Measurements from ENCODE around the gene MLKL. TPM values are rescaled to one million over a fixed set of nuclear protein-coding genes. Genes with fewer than 3 reads are reported as not detected.
"Not testable (repeated sequence)": the region's sequence is repeated elsewhere in the genome, so short reads cannot be mapped to it uniquely, and the experiment has no call there.

Gene MLKL
- total and polyA plus RNA-seq, 2 donors from 2014 or later = 7.3 to 19.4 TPM

DNA sequence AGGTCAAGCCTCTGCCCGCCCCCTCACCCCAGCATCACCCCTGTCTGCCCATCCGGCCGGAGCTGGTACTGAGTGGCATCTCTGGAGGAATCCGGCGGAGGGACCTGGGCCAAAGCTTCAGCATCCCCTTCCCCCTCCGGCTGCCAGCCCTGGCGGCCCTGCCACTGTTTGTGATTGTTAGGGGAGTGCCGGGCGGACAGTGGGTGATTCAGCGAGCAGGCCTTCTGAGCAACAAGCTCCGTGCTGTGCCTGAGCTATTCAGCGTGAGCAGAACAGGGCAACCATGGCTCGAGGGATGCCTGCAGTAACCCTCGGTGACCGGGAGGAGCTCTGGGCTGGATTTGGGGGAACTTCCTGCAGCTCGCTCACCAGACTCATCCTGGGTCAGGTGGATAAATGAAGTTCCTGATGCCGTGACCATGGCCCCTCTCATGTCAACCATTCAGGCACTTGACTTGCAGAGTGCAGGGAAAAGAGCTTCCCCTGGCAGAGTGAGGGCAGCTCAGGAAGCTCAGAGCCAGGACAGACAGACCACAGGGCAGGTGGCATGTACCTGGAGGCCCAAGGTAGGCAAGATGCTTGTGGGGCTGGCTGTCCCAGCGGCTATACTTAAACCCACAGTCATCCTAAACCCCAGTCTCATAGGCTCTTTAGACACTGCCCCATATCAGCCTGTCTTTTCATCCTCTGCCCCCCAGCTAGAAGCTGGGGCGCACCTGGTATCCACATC is 24.3 kb upstream of the MLKL start:
- H3K4me3 ChIP-seq (ENCODE audit: low read length in 3 of 3) = no peak overlapping the region
- no peaks in the 10 kb centered on the region for H3K4me1 ChIP-seq (ENCODE audit: control insufficient read depth in 2 of 3, insufficient read depth in 2 of 3, low read depth in 1 of 3, low read length in 3 of 3)
- TF ChIP-seq CTCF (IDR thresholded peaks at IDR 0.05; ENCODE audit: borderline replicate concordance, extremely low read depth, insufficient read depth) = no peak
- H3K9ac ChIP-seq (ENCODE audit: low read length in 3 of 3) = no peak overlapping the region
- peaks cover 0 to 9% (median 3%) of the 10 kb centered on the region in 3 donors for H3K9me3 ChIP-seq (ENCODE audit: control insufficient read depth in 2 of 3, insufficient read depth in 1 of 3, low read length in 3 of 3)
- H3K36me3 ChIP-seq (ENCODE audit: control insufficient read depth in 2 of 3, insufficient read depth in 3 of 3, low read length in 3 of 3) = no peaks in the 10 kb centered on the region
- DNase-seq = peak in 3 of 5 donors; percentile 40 to 53 (median 51)
- FAIRE-seq = no peak
- no peak overlapping the region for H3K27ac ChIP-seq (ENCODE audit: low read depth in 2 of 2, low read length in 2 of 2)
- H3K27me3 ChIP-seq (ENCODE audit: control insufficient read depth, insufficient read depth, low read length) = no peaks in the 10 kb centered on the region
- intact Hi-C loops (cut with DNase I) = no loop called here

DNA sequence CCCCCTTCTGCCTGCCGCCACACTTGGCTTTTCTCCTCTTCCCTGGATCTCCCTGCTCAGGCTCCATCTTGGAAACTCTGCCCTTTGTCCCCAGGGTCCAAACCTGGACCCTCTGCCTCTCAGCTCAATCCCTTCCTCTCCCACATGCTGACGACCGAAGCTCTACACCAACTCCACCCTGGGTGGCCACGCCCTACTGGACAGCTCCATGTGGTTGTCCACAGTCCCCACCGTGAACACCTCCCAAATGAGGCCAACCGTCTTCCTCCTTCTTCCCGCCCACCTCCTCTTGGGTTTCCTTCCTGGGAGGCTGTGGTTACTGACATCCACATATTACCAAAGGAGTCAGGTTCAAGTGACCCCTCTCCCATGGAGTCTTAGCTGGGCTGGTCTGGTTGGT is 22.6 kb upstream of the MLKL start:
- Histone ChIP-seq H3K36me3 (ENCODE audit: control insufficient read depth in 2 of 3, insufficient read depth in 3 of 3, low read length in 3 of 3) (no peaks in the 10 kb centered on the region), H3K9ac (ENCODE audit: low read length in 3 of 3) (no peak overlapping the region), H3K4me3 (ENCODE audit: low read length in 3 of 3) (no peak overlapping the region), H3K27me3 (ENCODE audit: control insufficient read depth, insufficient read depth, low read length) (no peaks in the 10 kb centered on the region), H3K27ac (ENCODE audit: low read depth in 2 of 2, low read length in 2 of 2) (no peak overlapping the region), H3K4me1 (ENCODE audit: control insufficient read depth in 2 of 3, insufficient read depth in 2 of 3, low read depth in 1 of 3, low read length in 3 of 3) (no peaks in the 10 kb centered on the region), H3K9me3 (ENCODE audit: control insufficient read depth in 2 of 3, insufficient read depth in 1 of 3, low read length in 3 of 3) (peaks cover 0 to 9% (median 3%) of the 10 kb centered on the region in 3 donors)
- FAIRE-seq (no peak), DNase-seq (no peak)
- no peak for TF ChIP-seq CTCF (IDR thresholded peaks at IDR 0.05; ENCODE audit: borderline replicate concordance, extremely low read depth, insufficient read depth)
- intact Hi-C loops (cut with DNase I) = no loop called here

GRCh38 chr16:74722156-74722555 is 21.5 kb upstream of the MLKL start:
- intact Hi-C loops (cut with DNase I); H3K4me1 ChIP-seq (ENCODE audit: control insufficient read depth in 2 of 3, insufficient read depth in 2 of 3, low read depth in 1 of 3, low read length in 3 of 3); H3K27ac ChIP-seq (ENCODE audit: low read depth in 2 of 2, low read length in 2 of 2); DNase-seq; H3K9ac ChIP-seq (ENCODE audit: low read length in 3 of 3); H3K27me3 ChIP-seq (ENCODE audit: control insufficient read depth, insufficient read depth, low read length); H3K9me3 ChIP-seq (ENCODE audit: control insufficient read depth in 2 of 3, insufficient read depth in 1 of 3, low read length in 3 of 3); FAIRE-seq; H3K4me3 ChIP-seq (ENCODE audit: low read length in 3 of 3); H3K36me3 ChIP-seq (ENCODE audit: control insufficient read depth in 2 of 3, insufficient read depth in 3 of 3, low read length in 3 of 3): not testable (repeated sequence)

GRCh38 chr16:74721716-74722115 is 21.1 kb upstream of the MLKL start:
- Histone ChIP-seq H3K27ac (ENCODE audit: low read depth in 2 of 2, low read length in 2 of 2) (no peak overlapping the region), H3K36me3 (ENCODE audit: control insufficient read depth in 2 of 3, insufficient read depth in 3 of 3, low read length in 3 of 3) (no peaks in the 10 kb centered on the region), H3K9me3 (ENCODE audit: control insufficient read depth in 2 of 3, insufficient read depth in 1 of 3, low read length in 3 of 3) (peaks cover 0 to 2% (median under 1%) of the 10 kb centered on the region in 3 donors), H3K4me3 (ENCODE audit: low read length in 3 of 3) (no peak overlapping the region), H3K27me3 (ENCODE audit: control insufficient read depth, insufficient read depth, low read length) (no peaks in the 10 kb centered on the region), H3K9ac (ENCODE audit: low read length in 3 of 3) (no peak overlapping the region), H3K4me1 (ENCODE audit: control insufficient read depth in 2 of 3, insufficient read depth in 2 of 3, low read depth in 1 of 3, low read length in 3 of 3) (no peaks in the 10 kb centered on the region)
- TF ChIP-seq CTCF (IDR thresholded peaks at IDR 0.05; ENCODE audit: borderline replicate concordance, extremely low read depth, insufficient read depth) = no peak
- no peak for FAIRE-seq
- intact Hi-C loops (cut with DNase I) = no loop called here
- no peak for DNase-seq
